Measurements from ENCODE around the gene COMMD7. TPM values are rescaled to one million over a fixed set of nuclear protein-coding genes. Genes with fewer than 3 reads are reported as not detected.

COMMD7 gene
- total RNA-seq, 2 experiments from 2014 or later, result 20.5 to 22.2 TPM

GRCh38 chr20:32792316-32792715 is 49.0 kb upstream of the COMMD7 start:
- Histone ChIP-seq H3K27ac (ENCODE audit: low read depth, low read length, poor library complexity, severe bottlenecking) (no peak overlapping the region), H3K4me1 (ENCODE audit: insufficient read depth, low read length, poor library complexity, severe bottlenecking) (no peaks in the 10 kb centered on the region)
- no TSS peak for BruUV-seq (replicated peaks)

GRCh38 chr20:32790751-32791057 is 47.4 kb upstream of the COMMD7 start:
- no peaks in the 10 kb centered on the region for H3K9me3 ChIP-seq (ENCODE audit: low read length)
- H3K4me1 ChIP-seq (ENCODE audit: insufficient read depth, low read length, poor library complexity, severe bottlenecking), result no peaks in the 10 kb centered on the region
- H4K20me1 ChIP-seq (ENCODE audit: insufficient read depth, low read length), result no peaks in the 10 kb centered on the region
- no peak overlapping the region for H3K4me2 ChIP-seq (ENCODE audit: low read length)
- intact Hi-C loops (cut with micrococcal nuclease; ENCODE audit: unreplicated experiment), result loop anchor here (1.0 kb wide), 1 partner anchor 306 kb away; no protein-coding TSS in a partner anchor
- POLR2A ChIA-PET, result interaction anchor here (0.6 kb wide), 1 partner anchor 567 kb away, joined by 3 read pairs; no protein-coding TSS in a partner anchor
- no peak overlapping the region for H2AFZ ChIP-seq (ENCODE audit: low read length)
- H3K9me2 ChIP-seq (ENCODE audit: insufficient read depth, low read length), result no peaks in the 10 kb centered on the region
- CTCF ChIA-PET (ENCODE audit: unreplicated experiment), result interaction anchor here (1.1 kb wide), 1 partner anchor 305 kb away, joined by 3 read pairs; no protein-coding TSS in a partner anchor
- no peak for DNase-seq (ENCODE audit: low spot score)
- TF ChIP-seq EZH2phosphoT487 (IDR thresholded peaks at IDR 0.05; ENCODE audit: borderline replicate concordance, low read depth, low read length) (no peak), CTCF (conservative IDR thresholded peaks at IDR 0.05; ENCODE audit: low read length) (no peak)
- H3K27ac ChIP-seq (ENCODE audit: low read depth, low read length, poor library complexity, severe bottlenecking), result no peak overlapping the region
- no peak overlapping the region for H3K4me3 ChIP-seq (ENCODE audit: low read depth, low read length, poor library complexity, severe bottlenecking)
- H3K36me3 ChIP-seq (ENCODE audit: insufficient read depth, low read length), result peaks cover 18% of the 10 kb centered on the region; the same call in 1 of the 2 replicates
- H3K79me2 ChIP-seq (ENCODE audit: insufficient read depth, low read depth, low read length), result no peaks in the 10 kb centered on the region
- no TSS peak for BruUV-seq (replicated peaks)

More at GRCh38 chr20:32792316-32792715, 49.0 kb upstream of the COMMD7 start:
- Histone ChIP-seq H3K9me2 (ENCODE audit: insufficient read depth, low read length) (no peaks in the 10 kb centered on the region), H3K9me3 (ENCODE audit: low read length) (no peaks in the 10 kb centered on the region), H3K36me3 (ENCODE audit: insufficient read depth, low read length) (peaks cover 13% of the 10 kb centered on the region; the same call in 1 of the 2 replicates), H3K79me2 (ENCODE audit: insufficient read depth, low read depth, low read length) (no peaks in the 10 kb centered on the region), H4K20me1 (ENCODE audit: insufficient read depth, low read length) (no peaks in the 10 kb centered on the region), H2AFZ (ENCODE audit: low read length) (no peak overlapping the region), H3K4me2 (ENCODE audit: low read length) (no peak overlapping the region), H3K4me3 (ENCODE audit: low read depth, low read length, poor library complexity, severe bottlenecking) (no peak overlapping the region)
- ChIA-PET CTCF (ENCODE audit: unreplicated experiment) (interaction anchor here (0.6 kb wide), 1 partner anchor 120 kb away, joined by 4 read pairs; no protein-coding TSS in a partner anchor), POLR2A (no interaction called here)
- intact Hi-C loops (cut with micrococcal nuclease; ENCODE audit: unreplicated experiment), result no loop called here
- no peak for TF ChIP-seq EZH2phosphoT487 (IDR thresholded peaks at IDR 0.05; ENCODE audit: borderline replicate concordance, low read depth, low read length)
- no peak for TF ChIP-seq CTCF (conservative IDR thresholded peaks at IDR 0.05; ENCODE audit: low read length)
- no peak for DNase-seq (ENCODE audit: low spot score)
